Trophoblast cell (in vitro differentiated cells and primary cell): ENCODE measurements around the gene ME3.

Experiments used
- DNase-seq, 2 donors: peaks; one replicate each; pipeline ENCODE4 v3.0.0-alpha.2; 2016
- H2AFZ ChIP-seq: 2 replicates; pipeline ENCODE4 v1.6.1; 2013; ENCODE audit warnings: low read length, moderate library complexity, mild to moderate bottlenecking; ENCODE audit not compliant: insufficient read depth, poor library complexity
- H2AK5ac ChIP-seq: 2 replicates; pipeline ENCODE4 v1.6.1; 2013; ENCODE audit warnings: mild to moderate bottlenecking, low read length
- H2BK120ac ChIP-seq: 2 replicates; pipeline ENCODE4 v1.6.1; 2013; ENCODE audit warnings: low read length, mild to moderate bottlenecking, moderate library complexity; ENCODE audit not compliant: insufficient read depth, poor library complexity
- H2BK12ac ChIP-seq: 2 replicates; pipeline ENCODE4 v1.6.1; 2013; ENCODE audit warnings: mild to moderate bottlenecking, low read length, moderate library complexity
- H2BK5ac ChIP-seq: 2 replicates; pipeline ENCODE4 v1.6.1; 2013; ENCODE audit warnings: low read length, low read depth, moderate library complexity, mild to moderate bottlenecking; ENCODE audit not compliant: poor library complexity
- H3K14ac ChIP-seq: 2 replicates; pipeline ENCODE4 v1.6.1; 2013; ENCODE audit warnings: mild to moderate bottlenecking, low read length
- H3K18ac ChIP-seq: 2 replicates; pipeline ENCODE4 v1.6.1; 2013; ENCODE audit warnings: mild to moderate bottlenecking, low read length
- H3K23ac ChIP-seq: 2 replicates; pipeline ENCODE4 v1.6.1; 2013; ENCODE audit warnings: low read length
- H3K27ac ChIP-seq: 2 replicates; pipeline ENCODE4 v1.5.1; 2013; ENCODE audit warnings: low read depth, mild to moderate bottlenecking, inconsistent platforms, low read length, moderate library complexity
- H3K27me3 ChIP-seq: 2 replicates; pipeline ENCODE4 v1.6.1; 2013; ENCODE audit warnings: inconsistent platforms, mild to moderate bottlenecking, low read length, moderate library complexity; ENCODE audit not compliant: insufficient read depth
- H3K36me3 ChIP-seq, 2 experiments: 1 replicate in 1 of 2; 2 replicates in 1 of 2; pipeline ENCODE4 v1.6.1; 2013; ENCODE audit warnings: low read length in 2 of 2, mild to moderate bottlenecking in 2 of 2, moderate library complexity in 1 of 2; ENCODE audit not compliant: insufficient read depth in 2 of 2, control insufficient read depth in 1 of 2
- H3K4ac ChIP-seq: 2 replicates; pipeline ENCODE4 v1.6.1; 2013; ENCODE audit warnings: low read depth, mild to moderate bottlenecking, low read length, moderate library complexity
- H3K4me1 ChIP-seq, 2 experiments: 1 replicate in 1 of 2; 2 replicates in 1 of 2; pipeline ENCODE4 v1.6.1; 2013; ENCODE audit warnings: low read length in 2 of 2, mild to moderate bottlenecking in 2 of 2, moderate library complexity in 1 of 2; ENCODE audit not compliant: insufficient read depth in 2 of 2, control insufficient read depth in 1 of 2
- H3K4me2 ChIP-seq: 2 replicates; pipeline ENCODE4 v1.6.1; 2013; ENCODE audit warnings: inconsistent platforms, mild to moderate bottlenecking, low read length, moderate library complexity
- H3K4me3 ChIP-seq: 2 replicates; pipeline ENCODE4 v1.5.1; 2013; ENCODE audit warnings: mild to moderate bottlenecking, low read depth, low read length, inconsistent platforms
- H3K79me1 ChIP-seq: one replicate; pipeline ENCODE4 v1.6.1; 2013; ENCODE audit warnings: low read length
- H3K79me2 ChIP-seq: 2 replicates; pipeline ENCODE4 v1.6.1; 2013; ENCODE audit warnings: low read length, mild to moderate bottlenecking; ENCODE audit not compliant: control insufficient read depth, insufficient read depth, poor library complexity
- H3K9ac ChIP-seq: 2 replicates; pipeline ENCODE4 v1.6.1; 2013; ENCODE audit warnings: mild to moderate bottlenecking, low read length
- H3K9me3 ChIP-seq: 2 replicates; pipeline ENCODE4 v1.6.1; 2013; ENCODE audit warnings: low read depth, mild to moderate bottlenecking, control low read depth, inconsistent platforms, low read length; ENCODE audit not compliant: insufficient read depth
- H4K12ac ChIP-seq: 2 replicates; pipeline ENCODE4 v1.6.1; 2013; ENCODE audit warnings: low read depth, mild to moderate bottlenecking, low read length, moderate library complexity
- H4K8ac ChIP-seq: 2 replicates; pipeline ENCODE4 v1.6.1; 2013; ENCODE audit warnings: low read depth, mild to moderate bottlenecking, low read length, moderate library complexity
- H4K91ac ChIP-seq: one replicate; pipeline ENCODE4 v1.6.1; 2013; ENCODE audit warnings: low read depth, mild to moderate bottlenecking, low read length, moderate library complexity
- WGBS: extraction: QIAGEN DNeasy Blood & Tissue Kit; methylation state at CpG from one replicate; pipeline ENCODE4 v1.1.7; 2013; ENCODE audit warnings: missing lambda C conversion rate; ENCODE audit not compliant: insufficient read length, insufficient coverage; ENCODE audit errors: extremely low coverage; 5-methylcytosine and 5-hydroxymethylcytosine counted together

The ME3 gene

DNA sequence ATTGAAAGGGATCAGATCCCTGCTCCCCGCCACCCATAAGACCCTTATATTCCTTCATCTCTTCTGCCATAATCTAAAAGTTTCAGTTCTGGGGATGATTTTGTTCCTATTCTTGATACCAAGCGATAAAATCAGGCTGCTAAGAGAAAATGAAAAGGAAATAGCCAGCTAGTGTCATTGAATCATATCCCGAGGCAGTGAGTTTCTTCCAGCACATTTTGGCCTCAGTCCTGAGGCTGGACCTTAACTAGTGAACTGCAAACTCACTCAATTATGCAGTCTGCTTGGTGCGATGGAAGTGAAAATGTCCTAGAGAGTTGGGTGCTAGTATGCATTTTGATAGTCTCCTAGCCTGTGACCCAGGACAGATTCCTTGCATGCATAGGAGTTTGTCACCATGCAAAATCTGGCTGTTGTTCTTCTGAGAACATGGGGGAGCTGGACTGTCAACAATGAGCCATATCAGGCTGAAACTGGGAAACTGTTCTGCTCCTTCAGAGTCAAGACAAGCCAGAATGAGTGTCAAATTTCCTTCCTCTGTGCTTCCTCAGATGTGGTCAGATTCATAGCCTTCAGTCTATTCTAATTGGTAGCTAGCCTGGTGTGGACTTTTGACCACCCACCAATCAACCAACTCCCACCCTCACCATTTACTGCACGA lies 194.8 kb downstream of the ME3 start:
- Histone ChIP-seq H2BK120ac (no peak overlapping the region), H3K4ac (no peak overlapping the region), H3K14ac (peak overlapping the region; percentile 16), H3K79me1 (peaks cover 30% of the 10 kb centered on the region), H3K79me2 (peaks cover 5% of the 10 kb centered on the region), H3K23ac (no peak overlapping the region), H4K91ac (peak overlapping the region; percentile 30), H2BK5ac (peak overlapping the region; percentile 4), H3K36me3 (no peaks in the 10 kb centered on the region), H3K9me3 (no peaks in the 10 kb centered on the region), H3K27me3 (no peaks in the 10 kb centered on the region), H3K4me1 (peaks cover 29 to 32% of the 10 kb centered on the region in 2 experiments), H3K4me3 (no peak overlapping the region), H2AFZ (no peak overlapping the region), H3K27ac (peak overlapping the region; percentile 10), H2AK5ac (no peak overlapping the region), H4K12ac (no peak overlapping the region), H3K9ac (no peak overlapping the region), H2BK12ac (no peak overlapping the region), H3K4me2 (no peak overlapping the region), H3K18ac (no peak overlapping the region), H4K8ac (no peak overlapping the region)
- WGBS: no CpG with 5 or more reads among the region's 5 CpGs
- no peak for DNase-seq

DNA sequence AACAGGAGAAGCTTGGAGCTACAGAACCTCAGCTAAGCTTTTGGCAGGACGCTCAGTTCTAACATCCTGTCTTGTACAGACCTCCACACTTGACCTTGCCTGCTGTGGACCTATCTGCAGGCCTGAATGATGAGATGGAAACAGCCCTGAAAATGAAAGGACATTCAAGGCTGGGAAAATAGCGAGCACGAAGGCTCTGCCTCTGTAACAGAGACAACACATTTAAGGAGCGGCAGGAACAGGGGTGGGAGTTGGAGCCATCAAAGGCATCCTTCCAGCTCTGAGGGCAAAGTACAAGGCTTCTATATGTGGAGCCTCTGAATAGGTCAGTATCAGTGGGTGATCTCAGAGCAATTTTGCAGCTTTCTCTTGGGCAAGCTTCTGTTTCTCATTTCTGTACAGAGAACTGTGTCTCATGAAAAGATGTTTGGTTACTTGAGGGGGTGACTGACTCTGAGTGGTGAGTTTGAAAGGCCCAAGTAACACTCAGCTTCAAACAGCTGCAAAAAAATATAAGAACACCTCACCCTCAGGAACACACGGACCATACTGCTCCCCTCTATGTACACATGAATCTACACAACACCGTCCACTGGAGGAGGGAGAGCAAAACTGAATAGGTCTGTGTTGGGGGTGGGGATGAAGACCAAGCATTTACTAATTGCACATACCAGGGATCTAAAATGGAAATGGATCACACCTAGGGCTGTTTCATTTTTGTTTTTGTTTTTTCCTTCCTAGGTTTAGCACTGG lies 196.1 kb downstream of the ME3 start:
- no peaks in the 10 kb centered on the region for H3K36me3 ChIP-seq
- H2AK5ac ChIP-seq: peak overlapping the region; percentile 16
- H3K4ac ChIP-seq: no peak overlapping the region
- no peak overlapping the region for H4K12ac ChIP-seq
- peak overlapping the region; percentile 41 for H2BK5ac ChIP-seq
- H3K4me1 ChIP-seq: peaks cover 31 to 35% of the 10 kb centered on the region in 2 experiments
- H2BK120ac ChIP-seq: peak overlapping the region; percentile 64
- DNase-seq: no peak
- no peak overlapping the region for H3K9ac ChIP-seq
- H4K8ac ChIP-seq: no peak overlapping the region
- no peaks in the 10 kb centered on the region for H3K27me3 ChIP-seq
- H3K27ac ChIP-seq: no peak overlapping the region
- H2AFZ ChIP-seq: peak overlapping the region; percentile 40
- H3K14ac ChIP-seq: peak overlapping the region; percentile 37
- no peak overlapping the region for H3K23ac ChIP-seq
- H3K79me1 ChIP-seq: peaks cover 36% of the 10 kb centered on the region
- H3K9me3 ChIP-seq: no peaks in the 10 kb centered on the region
- H3K79me2 ChIP-seq: peaks cover 10% of the 10 kb centered on the region
- peak overlapping the region; percentile 42 for H2BK12ac ChIP-seq
- H3K4me2 ChIP-seq: no peak overlapping the region
- H3K18ac ChIP-seq: no peak overlapping the region
- H3K4me3 ChIP-seq: no peak overlapping the region
- WGBS: no CpG with 5 or more reads among the region's 6 CpGs
- peak overlapping the region; percentile 5 for H4K91ac ChIP-seq

DNA sequence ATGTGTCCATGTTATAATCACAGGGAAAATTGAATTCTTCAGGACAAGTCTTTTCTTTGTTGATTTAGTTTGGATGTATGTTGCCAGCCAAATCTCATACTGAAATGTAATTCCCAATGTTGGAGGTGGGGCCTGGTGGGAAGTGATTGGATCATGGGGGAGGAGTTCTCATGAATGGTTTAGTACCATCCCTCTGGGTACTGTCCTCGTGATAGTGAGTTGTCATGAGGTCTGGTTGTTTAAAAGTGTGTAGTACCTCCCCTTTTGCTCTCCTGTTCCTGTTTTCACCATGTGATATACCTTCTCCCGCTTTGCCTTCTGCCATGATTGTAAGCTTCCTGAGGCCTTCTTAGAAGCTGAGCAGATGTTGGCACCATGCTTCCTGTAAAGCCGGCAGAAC lies 197.4 kb downstream of the ME3 start:
- DNase-seq: no peak
- H3K79me2 ChIP-seq: peaks cover 10% of the 10 kb centered on the region
- H3K14ac ChIP-seq: peak overlapping the region; percentile 73
- H4K12ac ChIP-seq: no peak overlapping the region
- H3K23ac ChIP-seq: no peak overlapping the region
- no peaks in the 10 kb centered on the region for H3K36me3 ChIP-seq
- H3K4me2 ChIP-seq: no peak overlapping the region
- H4K91ac ChIP-seq: peak overlapping the region; percentile 88
- H2AK5ac ChIP-seq: peak overlapping the region; percentile 21
- H4K8ac ChIP-seq: no peak overlapping the region
- H2BK5ac ChIP-seq: peak overlapping the region; percentile 5
- H3K4me3 ChIP-seq: no peak overlapping the region
- no peak overlapping the region for H2AFZ ChIP-seq
- no CpG with 5 or more reads among the region's 3 CpGs for whole genome bisulfite sequencing
- H2BK120ac ChIP-seq: peak overlapping the region; percentile 57
- H3K27ac ChIP-seq: peak overlapping the region; percentile 15
- H3K4ac ChIP-seq: no peak overlapping the region
- H3K27me3 ChIP-seq: no peaks in the 10 kb centered on the region
- peaks cover 31 to 35% of the 10 kb centered on the region in 2 experiments for H3K4me1 ChIP-seq
- peak overlapping the region; percentile 93 for H2BK12ac ChIP-seq
- H3K9ac ChIP-seq: no peak overlapping the region
- no peaks in the 10 kb centered on the region for H3K9me3 ChIP-seq
- H3K18ac ChIP-seq: no peak overlapping the region
- peaks cover 35% of the 10 kb centered on the region for H3K79me1 ChIP-seq

DNA sequence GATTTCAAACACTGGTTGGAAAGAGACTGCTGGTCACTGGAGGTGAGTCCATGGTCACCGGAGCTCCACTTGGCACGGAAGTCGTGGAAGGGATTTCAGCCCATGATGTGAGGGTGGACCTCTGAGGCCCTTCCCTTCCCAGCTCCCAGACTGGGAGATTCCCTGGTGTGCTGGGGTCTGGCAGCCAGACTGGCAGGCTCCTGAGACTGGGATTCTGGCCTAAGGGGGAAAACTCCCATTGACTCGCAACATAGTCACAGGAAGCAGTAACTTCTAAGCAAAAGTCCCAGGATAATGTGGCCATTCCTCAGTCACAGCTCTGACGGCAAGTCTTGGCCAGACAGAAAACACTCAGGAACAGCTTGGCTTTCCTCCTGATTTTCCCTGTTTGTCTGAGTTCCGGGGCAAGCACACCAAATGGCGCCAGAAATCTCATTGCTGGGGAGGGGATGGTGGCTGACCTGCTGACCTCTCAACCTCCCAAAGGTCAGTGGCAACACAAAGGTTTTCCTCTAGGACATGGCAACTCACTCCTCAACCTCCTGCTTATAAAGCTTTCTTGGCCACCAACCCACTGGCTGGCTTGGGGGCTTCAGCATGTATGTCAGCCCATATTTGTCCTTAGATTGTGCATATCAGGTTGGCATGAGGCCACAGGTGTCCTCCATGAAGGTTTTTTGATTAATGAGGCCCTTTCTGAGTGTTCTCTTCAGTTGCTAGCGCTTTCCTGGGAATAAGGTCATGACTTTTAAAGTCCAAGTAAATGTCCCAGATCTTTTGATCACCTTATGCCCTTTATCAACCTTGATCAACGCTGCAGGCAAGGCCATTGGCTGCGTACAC lies 198.2 kb downstream of the ME3 start:
- H3K27me3 ChIP-seq: no peaks in the 10 kb centered on the region
- no peak overlapping the region for H3K4me2 ChIP-seq
- DNase-seq: no peak
- H3K79me2 ChIP-seq: peaks cover 10% of the 10 kb centered on the region
- H4K8ac ChIP-seq: peak overlapping the region; percentile 25
- H3K4me1 ChIP-seq: peaks cover 34 to 42% of the 10 kb centered on the region in 2 experiments
- peak overlapping the region; percentile 3 for H3K18ac ChIP-seq
- peak overlapping the region; percentile 96 for H2BK120ac ChIP-seq
- peak overlapping the region; percentile 92 for H2BK5ac ChIP-seq
- H3K14ac ChIP-seq: peak overlapping the region; percentile 10
- H3K36me3 ChIP-seq: no peaks in the 10 kb centered on the region
- H2BK12ac ChIP-seq: peak overlapping the region; percentile 20
- no CpG with 5 or more reads among the region's 10 CpGs for WGBS
- no peak overlapping the region for H2AFZ ChIP-seq
- H3K79me1 ChIP-seq: peaks cover 39% of the 10 kb centered on the region
- H4K12ac ChIP-seq: no peak overlapping the region
- H2AK5ac ChIP-seq: peak overlapping the region; percentile 90
- no peak overlapping the region for H3K9ac ChIP-seq
- H3K4ac ChIP-seq: no peak overlapping the region
- no peaks in the 10 kb centered on the region for H3K9me3 ChIP-seq
- peak overlapping the region; percentile 76 for H3K27ac ChIP-seq
- H3K23ac ChIP-seq: no peak overlapping the region
- no peak overlapping the region for H3K4me3 ChIP-seq
- peak overlapping the region; percentile 89 for H4K91ac ChIP-seq
